Measurements from ENCODE around the gene C10orf62. TPM values are rescaled to one million over a fixed set of nuclear protein-coding genes. Genes with fewer than 3 reads are reported as not detected.

Gene C10orf62
- total and polyA plus RNA-seq, 2 of the 8 experiments (the other 6 are each of a cell fraction or from before 2014, with no cell fraction given) = 0.05 TPM; not detected in 1

- TF ChIP-seq NANOG (IDR thresholded peaks at IDR 0.05; ENCODE audit: insufficient read depth, low read depth, low read length, poor library complexity, severe bottlenecking) (no peak), CBX5 (IDR thresholded peaks at IDR 0.05; ENCODE audit: low read depth, low read length) (no peak), HDAC2 (IDR thresholded peaks at IDR 0.05; ENCODE audit: borderline replicate concordance in 1 of 2, low read depth in 2 of 2, low read length in 2 of 2) (peak in 1 of 2 experiments; percentile 42; a peak in 1 of 4 replicates), HDAC6 (IDR thresholded peaks at IDR 0.05; ENCODE audit: low read depth, low read length) (no peak), RXRA (IDR thresholded peaks at IDR 0.05; ENCODE audit: insufficient read depth, low read depth, low read length) (no peak), RAD21 (IDR thresholded peaks at IDR 0.05 in 1 of 2, conservative IDR thresholded peaks at IDR 0.05 in 1 of 2; ENCODE audit: low read depth in 2 of 2, low read length in 2 of 2) (no peak), YY1 (IDR thresholded peaks at IDR 0.05; ENCODE audit: low read depth, low read length) (peak; percentile 99), KDM4A (IDR thresholded peaks at IDR 0.05; ENCODE audit: low read depth, low read length, severe bottlenecking) (peak; percentile 90), TBP (IDR thresholded peaks at IDR 0.05; ENCODE audit: low read depth, low read length) (peak; percentile 60), RBBP5 (IDR thresholded peaks at IDR 0.05; ENCODE audit: borderline replicate concordance, low read depth, low read length) (peak; percentile 56; the same call in 1 of the 2 replicates), SIRT6 (IDR thresholded peaks at IDR 0.05; ENCODE audit: low read length) (no peak), ASH2L (IDR thresholded peaks at IDR 0.05; ENCODE audit: low read length) (peak; percentile 79)
Observed at GRCh38 chr10:97632949-97633884, 43.7 kb downstream of the C10orf62 start, which contains the start of gene MORN4 (continued).
